Stromal cell of bone marrow (primary cell): ENCODE measurements around the gene ICAM4.
"Not testable (repeated sequence)": the region's sequence is repeated elsewhere in the genome, so short reads cannot be mapped to it uniquely, and the experiment has no call there.

Experiments
- DNase-seq: peaks from one replicate; pipeline ENCODE4 v3.0.0-alpha.2; 2012; ENCODE audit warnings: low read depth

The ICAM4 gene, protein sequence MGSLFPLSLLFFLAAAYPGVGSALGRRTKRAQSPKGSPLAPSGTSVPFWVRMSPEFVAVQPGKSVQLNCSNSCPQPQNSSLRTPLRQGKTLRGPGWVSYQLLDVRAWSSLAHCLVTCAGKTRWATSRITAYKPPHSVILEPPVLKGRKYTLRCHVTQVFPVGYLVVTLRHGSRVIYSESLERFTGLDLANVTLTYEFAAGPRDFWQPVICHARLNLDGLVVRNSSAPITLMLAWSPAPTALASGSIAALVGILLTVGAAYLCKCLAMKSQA

DNA sequence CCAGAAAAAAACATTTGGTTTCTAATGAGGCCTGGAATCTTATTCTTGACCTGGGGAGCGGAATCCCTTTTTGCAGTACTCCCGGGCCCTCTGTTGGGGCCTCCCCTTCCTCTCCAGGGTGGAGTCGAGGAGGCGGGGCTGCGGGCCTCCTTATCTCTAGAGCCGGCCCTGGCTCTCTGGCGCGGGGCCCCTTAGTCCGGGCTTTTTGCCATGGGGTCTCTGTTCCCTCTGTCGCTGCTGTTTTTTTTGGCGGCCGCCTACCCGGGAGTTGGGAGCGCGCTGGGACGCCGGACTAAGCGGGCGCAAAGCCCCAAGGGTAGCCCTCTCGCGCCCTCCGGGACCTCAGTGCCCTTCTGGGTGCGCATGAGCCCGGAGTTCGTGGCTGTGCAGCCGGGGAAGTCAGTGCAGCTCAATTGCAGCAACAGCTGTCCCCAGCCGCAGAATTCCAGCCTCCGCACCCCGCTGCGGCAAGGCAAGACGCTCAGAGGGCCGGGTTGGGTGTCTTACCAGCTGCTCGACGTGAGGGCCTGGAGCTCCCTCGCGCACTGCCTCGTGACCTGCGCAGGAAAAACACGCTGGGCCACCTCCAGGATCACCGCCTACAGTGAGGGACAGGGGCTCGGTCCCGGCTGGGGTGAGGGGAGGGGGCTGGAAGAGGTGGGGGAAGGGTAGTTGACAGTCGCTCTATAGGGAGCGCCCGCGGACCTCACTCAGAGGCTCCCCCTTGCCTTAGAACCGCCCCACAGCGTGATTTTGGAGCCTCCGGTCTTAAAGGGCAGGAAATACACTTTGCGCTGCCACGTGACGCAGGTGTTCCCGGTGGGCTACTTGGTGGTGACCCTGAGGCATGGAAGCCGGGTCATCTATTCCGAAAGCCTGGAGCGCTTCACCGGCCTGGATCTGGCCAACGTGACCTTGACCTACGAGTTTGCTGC, at the start of gene ICAM4:
Gene ICAM4 (plus strand): TSS at position 153 of the 935 bp plus-strand sequence. CDS start 58 bp downstream, at position 211.
- no peak for DNase-seq

DNA sequence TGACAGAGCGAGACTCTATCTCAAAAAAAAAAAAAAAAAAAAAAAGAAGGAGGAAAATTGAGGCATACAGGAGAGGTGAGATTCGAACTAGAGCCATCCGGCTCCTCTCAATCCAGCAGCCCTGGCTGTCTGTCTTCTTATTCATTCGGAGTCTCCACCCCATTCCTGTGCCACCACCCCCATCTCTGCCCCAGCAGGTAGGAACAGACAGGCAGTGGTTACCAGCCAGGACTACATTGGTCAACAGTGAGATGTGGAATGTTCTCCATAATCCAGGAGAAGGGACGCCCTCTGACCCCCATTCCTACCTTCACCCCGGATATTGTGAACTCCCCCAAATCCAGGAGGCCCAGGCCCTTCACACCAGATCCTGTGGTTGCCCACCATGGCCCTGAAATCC, 49.1 kb upstream of the ICAM4 start:
- DNase-seq = no peak

GRCh38 chr19:10238172-10238783, 48.5 kb upstream of the ICAM4 start:
- DNase-seq = peak; percentile 71

DNA sequence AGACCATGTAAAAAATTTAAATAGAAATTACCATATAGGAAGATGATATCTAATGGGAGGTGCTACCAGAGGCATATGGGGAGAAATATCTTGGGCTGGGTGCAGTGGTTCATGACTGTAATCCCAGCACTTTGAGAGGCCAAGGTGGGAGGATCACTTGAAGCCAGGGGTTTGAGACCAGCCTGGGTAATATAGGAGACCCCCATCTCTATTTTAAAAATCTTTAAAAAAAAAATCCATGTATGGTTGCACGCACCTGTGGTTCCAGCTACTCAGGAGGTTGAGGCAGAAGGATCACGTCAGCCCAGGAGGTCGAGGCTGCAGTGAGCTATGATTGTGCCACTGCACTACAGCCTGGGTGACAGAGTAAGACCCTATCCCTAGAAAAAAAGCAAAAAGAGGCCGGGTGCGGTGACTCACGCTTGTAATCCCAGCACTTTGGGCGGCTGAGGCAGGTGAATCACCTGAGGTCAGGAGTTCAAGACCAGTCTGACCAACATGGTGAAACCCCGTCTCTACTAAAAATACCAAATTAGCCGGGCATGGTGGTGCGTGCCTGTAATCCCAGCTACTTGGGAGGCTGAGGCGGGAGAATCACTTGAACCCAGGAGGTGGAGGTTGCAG, 44.8 kb upstream of the ICAM4 start:
- not testable (repeated sequence) for DNase-seq

DNA sequence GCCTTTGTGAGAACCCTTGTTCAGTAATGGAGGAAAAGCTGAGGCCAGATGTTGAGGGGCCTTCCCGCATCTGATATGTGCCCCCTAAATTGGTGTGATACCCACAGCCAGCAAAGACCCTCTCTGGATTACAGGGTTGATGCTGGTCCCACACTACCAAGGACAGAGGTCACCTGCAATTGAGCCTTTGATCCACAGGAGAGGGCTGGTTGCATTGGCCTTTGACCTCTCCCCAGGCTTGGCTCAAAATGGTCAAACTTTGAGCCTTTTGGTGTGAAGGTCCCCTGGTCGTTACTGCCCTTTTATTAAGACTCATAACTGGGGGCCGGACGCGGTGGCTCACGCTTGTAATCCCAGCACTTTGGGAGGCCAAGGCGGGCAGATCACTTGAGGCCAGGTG, 43.1 kb upstream of the ICAM4 start:
- DNase-seq = no peak

DNA sequence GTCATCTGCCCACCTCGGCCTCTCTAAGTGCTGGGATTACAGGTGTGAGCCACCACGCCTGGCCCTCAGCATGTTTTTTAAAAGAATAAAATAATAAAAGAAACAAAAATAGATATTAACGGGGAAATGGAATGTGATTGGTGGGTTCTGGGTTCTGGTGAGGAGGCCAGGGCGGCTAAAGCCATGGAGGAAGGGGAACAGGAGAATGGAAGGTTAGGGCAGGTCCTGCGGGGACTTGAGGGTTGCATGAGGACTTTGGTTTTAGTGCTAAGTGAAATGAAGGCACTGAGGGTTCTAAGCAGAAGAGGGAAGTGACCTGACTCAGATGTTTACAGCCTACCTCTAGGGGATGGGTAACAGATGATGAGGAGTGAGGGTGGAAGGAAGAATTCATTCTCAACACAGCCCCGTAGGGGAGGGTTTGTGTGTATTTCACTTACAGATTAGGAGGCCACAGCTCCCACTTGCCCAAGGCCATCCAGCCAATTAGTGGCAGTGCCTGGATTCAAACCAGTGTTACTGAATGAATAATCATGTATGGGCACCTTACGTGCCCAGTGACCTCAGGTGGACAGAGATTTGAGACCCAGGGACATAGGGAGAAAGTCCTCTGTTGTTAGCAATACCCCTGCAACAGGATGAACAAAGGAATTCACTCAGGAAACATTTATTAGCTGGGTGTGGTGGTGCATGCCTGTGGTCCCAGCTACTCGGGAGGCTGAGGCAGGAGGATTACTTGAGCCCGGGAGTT, 41.4 kb upstream of the ICAM4 start:
- no peak for DNase-seq

DNA sequence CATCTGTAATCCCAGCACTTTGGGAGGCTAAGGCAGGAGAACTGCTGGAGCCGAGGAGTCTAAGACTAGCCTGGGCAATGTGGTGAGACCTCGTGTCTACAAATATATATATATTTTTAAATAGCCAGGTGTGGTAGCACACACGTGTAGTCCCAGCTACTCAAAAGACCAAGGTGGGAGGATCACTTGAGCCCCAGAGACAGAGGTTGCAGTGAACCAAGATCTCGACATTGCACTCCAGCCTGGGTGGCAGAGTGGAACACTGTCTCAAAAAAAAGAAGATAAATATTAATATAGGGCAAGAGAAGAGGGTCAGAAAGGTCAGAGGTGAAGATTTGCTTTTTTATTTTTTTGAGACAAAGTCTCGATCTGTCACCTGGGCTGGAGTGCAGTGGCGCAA, 40.2 kb upstream of the ICAM4 start:
- DNase-seq = no peak

DNA sequence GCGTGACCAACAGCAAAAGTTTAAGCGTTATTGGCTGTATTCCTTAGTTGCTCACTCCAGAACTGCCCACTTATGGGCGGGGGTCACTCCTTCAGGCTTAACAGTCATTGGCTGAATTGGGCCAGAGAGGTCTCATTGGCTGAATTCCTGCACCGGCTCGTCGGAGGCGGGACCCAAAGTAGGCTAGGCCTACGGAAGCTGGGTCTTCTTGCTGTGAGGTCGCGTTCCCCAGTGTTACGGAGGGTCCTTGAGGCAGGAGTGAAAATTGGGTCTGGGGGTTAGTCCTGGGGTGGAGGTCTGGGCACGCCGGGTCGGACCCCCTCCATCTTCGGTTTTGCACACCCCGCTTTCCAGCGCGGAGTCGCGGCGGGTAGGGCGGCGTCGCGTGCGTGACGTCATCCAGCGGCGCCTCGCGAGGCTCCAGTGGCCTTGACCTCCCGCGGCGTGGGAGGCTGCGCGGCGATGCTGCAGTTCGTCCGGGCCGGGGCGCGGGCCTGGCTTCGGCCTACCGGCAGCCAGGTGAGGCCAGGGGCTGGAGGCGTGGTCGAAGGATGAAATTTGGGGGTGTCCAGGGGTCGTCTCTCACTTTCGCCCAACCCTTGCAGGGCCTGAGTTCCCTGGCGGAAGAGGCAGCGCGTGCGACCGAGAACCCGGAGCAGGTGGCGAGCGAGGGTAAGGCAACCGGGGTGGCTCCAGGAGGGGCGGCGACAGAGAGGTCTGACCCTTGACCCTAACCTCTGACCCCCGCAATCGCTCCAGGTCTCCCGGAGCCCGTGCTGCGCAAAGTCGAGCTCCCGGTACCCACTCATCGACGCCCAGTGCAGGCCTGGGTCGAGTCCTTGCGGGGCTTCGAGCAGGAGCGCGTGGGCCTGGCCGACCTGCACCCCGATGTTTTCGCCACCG, 34.7 kb upstream of the ICAM4 start, which contains the start of gene MRPL4:
Gene MRPL4 (plus strand): TSS at position 423 of the 903 bp plus-strand sequence. CDS start 40 bp downstream, at position 463.
- peak; percentile 99 for DNase-seq

DNA sequence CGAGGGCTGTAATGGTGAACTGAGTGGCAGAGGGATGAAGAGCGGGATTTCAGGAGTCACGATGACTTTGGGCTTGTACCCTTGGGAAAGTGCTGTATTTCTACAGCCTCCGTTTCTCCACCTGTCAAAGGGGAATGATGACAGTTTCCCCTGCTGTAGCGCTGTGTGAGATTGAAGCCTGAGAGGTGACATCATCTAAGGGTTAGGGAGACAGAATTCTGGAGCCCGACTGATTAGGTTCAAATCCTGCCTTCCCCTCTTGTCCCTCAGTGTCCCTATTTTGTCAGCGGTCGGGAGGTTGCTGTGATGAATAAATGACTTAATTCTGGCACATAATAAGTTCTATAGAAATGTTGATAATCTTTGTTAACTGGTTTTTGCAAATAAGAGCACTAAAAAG, 34.0 kb upstream of the ICAM4 start:
- DNase-seq = no peak

DNA sequence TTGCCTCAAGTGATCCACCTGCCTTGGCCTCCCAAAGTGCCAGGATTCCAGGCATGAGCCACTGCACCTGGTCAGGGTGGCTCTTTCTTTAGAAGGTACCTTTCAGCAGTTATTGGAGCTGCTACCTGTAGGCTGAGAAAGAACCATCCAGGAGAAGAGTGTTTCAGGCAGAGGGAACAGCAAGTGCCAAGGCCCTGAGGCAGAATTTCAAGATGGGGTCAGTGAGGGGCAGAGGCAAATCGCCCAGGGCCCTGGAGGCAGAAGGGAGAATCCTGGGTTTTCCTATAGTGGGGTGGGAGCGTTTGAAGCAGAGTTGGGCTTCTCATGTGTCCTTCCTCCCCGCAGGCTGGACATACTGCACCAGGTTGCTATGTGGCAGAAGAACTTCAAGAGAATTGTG, 32.5 kb upstream of the ICAM4 start:
- no peak for DNase-seq

GRCh38 chr19:10255358-10255757, 31.4 kb upstream of the ICAM4 start:
- no peak for DNase-seq

GRCh38 chr19:10256551-10256950, 30.2 kb upstream of the ICAM4 start:
- no peak for DNase-seq

GRCh38 chr19:10256970-10257615, 29.7 kb upstream of the ICAM4 start:
- no peak for DNase-seq

- DNase-seq = no peak
Measured at GRCh38 chr19:10258080-10258710, 28.6 kb upstream of the ICAM4 start.

GRCh38 chr19:10259162-10259905, 27.4 kb upstream of the ICAM4 start:
- DNase-seq = peak; percentile 55

GRCh38 chr19:10260141-10260584, 26.6 kb upstream of the ICAM4 start:
- DNase-seq = no peak

- no peak for DNase-seq
Measured at GRCh38 chr19:10262771-10263170, 24.0 kb upstream of the ICAM4 start.

DNA sequence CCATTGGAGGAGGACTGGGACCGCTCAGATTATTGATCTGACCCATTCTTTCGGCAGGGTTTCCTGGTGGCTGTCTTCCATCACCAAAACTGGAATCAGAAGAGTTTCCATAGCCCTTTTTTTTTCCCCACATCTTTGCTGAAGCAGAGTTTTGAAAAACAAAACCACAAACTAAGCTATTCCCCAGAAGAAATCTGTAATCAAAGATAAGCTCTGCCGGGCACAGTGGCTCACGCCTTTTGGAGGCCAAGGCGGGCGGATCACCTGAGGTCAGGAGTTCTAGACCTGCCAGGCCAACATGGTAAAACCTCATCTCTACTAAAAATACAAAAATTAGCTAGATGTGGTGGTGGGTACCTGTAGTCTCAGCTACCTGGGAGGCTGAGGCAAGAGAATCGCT, 20.0 kb upstream of the ICAM4 start:
- no peak for DNase-seq

GRCh38 chr19:10268071-10268470, 18.7 kb upstream of the ICAM4 start:
- no peak for DNase-seq
